NCI-H1436 (cell line): Measurements from ENCODE around the gene COLEC11.

Experiments used
- DNase-seq: peaks from one replicate; lab custom pipeline; 2025; lab: John Stamatoyannopoulos, UW

COLEC11 gene

DNA sequence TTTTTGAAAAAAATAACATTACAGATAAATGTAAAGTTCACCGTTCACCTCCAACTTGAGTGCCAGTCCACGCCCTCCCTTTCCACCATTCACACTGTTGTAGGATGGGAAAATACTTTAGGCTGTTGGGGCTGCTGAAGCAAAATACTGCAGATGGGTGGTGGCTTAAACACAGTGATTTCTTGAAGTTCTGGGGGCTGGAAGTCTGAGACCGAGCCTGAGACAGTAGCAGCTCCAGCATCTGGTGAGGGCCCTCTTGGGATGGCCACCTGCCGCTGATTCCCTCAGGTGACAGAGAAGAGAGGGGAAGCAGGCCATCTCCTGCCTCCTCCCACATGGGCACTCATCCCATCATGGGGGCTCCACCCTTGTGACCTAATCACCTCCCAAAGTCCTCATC, 80.8 kb downstream of the COLEC11 start:
- no peak for DNase-seq

DNA sequence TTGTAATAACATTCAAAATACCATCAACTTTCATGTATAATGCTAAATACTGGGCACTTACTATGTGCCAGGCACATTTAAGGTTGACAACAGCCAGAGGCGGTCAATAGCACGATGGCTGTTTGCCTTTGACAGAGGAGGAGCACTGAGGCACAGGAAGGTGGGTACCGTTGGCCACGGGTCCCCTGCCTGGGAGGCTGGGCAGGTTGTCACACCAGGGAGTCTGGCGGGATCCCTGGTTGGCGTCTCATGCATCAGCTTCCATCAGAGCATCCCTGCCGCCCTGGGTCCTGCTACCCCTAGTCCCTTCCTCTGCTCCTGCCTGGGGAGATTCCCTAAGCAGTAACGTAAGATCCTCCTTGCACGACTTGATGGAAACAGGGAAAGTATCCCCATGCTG, 82.5 kb downstream of the COLEC11 start:
- DNase-seq = no peak

- DNase-seq = no peak
Measured at GRCh38 chr2:3678212-3678611, 83.3 kb downstream of the COLEC11 start.

- no peak for DNase-seq
Measured at GRCh38 chr2:3679180-3679579, 84.3 kb downstream of the COLEC11 start.

GRCh38 chr2:3679616-3680393, 84.9 kb downstream of the COLEC11 start:
- no peak for DNase-seq

- no peak for DNase-seq
Measured at GRCh38 chr2:3680548-3681345, 85.8 kb downstream of the COLEC11 start.

DNA sequence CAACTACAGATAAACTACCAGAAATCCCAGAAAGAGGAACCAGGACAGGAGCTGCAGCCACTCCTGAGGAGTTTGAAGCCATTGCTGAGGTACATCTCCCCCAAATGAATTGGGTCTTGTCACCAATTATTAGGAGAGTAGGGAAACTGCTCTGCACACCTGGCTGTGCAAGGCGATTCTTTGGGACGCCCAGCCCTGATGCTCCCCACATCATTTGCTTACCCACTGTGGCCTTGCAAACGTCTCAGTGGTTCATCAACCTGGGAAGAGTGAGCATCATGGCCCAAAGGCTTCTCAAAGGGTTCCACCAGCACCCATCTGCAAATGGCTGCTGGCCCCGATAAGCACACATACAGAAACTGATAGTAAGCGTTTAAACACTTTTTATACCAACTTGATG, 86.7 kb downstream of the COLEC11 start:
- DNase-seq = no peak

- DNase-seq = no peak
Measured at GRCh38 chr2:3682811-3683210, 87.9 kb downstream of the COLEC11 start.

DNA sequence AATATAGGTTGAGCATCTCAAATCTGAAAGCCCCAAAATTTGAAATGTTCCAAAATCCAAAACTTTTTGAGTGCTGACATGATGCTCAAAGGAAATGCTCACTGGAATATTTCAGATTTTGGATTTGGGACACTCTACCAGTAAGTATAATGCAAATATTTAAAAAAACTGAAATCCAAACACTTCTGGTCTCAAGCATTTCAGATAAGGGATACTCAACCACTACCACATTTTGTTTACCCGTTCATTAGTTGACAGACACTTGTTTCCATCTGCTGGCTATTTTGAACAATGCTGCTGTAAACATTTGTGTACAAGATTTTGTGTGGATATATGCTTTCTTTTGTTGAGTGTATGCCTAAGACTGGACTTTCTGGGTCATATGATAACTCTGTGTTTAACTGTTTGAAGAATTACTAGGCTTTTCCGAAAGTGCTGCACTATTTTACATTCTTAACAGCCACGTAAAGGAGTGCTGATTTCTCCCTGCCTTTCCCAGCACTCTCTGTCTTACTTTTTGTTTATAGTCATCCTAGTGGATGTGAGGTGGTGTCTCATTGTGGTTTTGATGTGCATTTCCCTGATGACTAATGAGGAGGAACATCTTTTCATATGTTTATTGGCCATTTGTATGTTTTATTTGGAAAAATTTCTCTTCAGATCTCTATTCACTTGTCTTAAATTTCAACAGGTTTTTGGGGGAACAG, 89.0 kb downstream of the COLEC11 start:
- DNase-seq = no peak

GRCh38 chr2:3689998-3690748, 95.3 kb downstream of the COLEC11 start:
- no peak for DNase-seq

DNA sequence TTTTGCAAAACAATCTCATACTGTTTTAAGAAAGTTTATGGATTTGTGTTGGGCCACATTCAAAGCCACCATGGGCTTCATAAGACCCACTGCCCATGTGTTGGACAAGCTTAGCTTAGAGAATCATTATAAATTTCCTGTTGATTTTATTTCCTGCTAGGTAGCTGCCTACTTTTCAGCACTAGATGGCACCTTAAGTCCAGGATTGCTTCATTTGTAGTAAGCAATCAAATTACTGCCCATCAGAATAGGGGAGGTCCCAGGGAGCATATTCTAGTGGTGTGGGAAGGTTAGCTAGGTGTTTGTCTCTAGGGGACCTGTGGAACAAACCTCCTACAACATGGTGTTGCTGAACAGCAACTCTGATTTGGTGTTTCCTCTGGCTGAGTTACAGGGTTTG, 97.5 kb downstream of the COLEC11 start:
- DNase-seq = peak; percentile 31
